HG03175 (cell line): ENCODE data around the gene ADGRA1.

Experiments used
- ATAC-seq: cut with Tn5 transposase; IDR thresholded peaks from one replicate; pipeline ENCODE4 v1.9.1; 2021; ENCODE audit warnings: mild to moderate bottlenecking, moderate library complexity; ENCODE audit not compliant: unreplicated experiment

Gene ADGRA1

GRCh38 chr10:133056001-133056400 is 31.7 kb upstream of the ADGRA1 start:
- no peak for ATAC-seq

GRCh38 chr10:133056651-133057178 is 31.0 kb upstream of the ADGRA1 start:
- no peak for ATAC-seq

- ATAC-seq: no peak
These were observed 29.2 kb upstream of the ADGRA1 start for GRCh38 chr10:133058331-133059092.

- ATAC-seq: no peak
These were observed 28.6 kb upstream of the ADGRA1 start for GRCh38 chr10:133059093-133059470.

GRCh38 chr10:133059571-133059970 is 28.2 kb upstream of the ADGRA1 start:
- ATAC-seq: no peak

- no peak for ATAC-seq
These were observed 27.7 kb upstream of the ADGRA1 start for GRCh38 chr10:133060022-133060421.

- ATAC-seq: no peak
These were observed 27.3 kb upstream of the ADGRA1 start for GRCh38 chr10:133060466-133060865.

- ATAC-seq: no peak
These were observed 26.8 kb upstream of the ADGRA1 start for GRCh38 chr10:133060881-133061280.

GRCh38 chr10:133061296-133062038 is 26.3 kb upstream of the ADGRA1 start:
- no peak for ATAC-seq

- no peak for ATAC-seq
These were observed 25.6 kb upstream of the ADGRA1 start for GRCh38 chr10:133062085-133062484.

- ATAC-seq: no peak
These were observed 25.1 kb upstream of the ADGRA1 start for GRCh38 chr10:133062635-133063034.

- no peak for ATAC-seq
These were observed 20.3 kb upstream of the ADGRA1 start for GRCh38 chr10:133067149-133068105.

GRCh38 chr10:133068111-133069032 is 19.4 kb upstream of the ADGRA1 start:
- no peak for ATAC-seq

GRCh38 chr10:133069033-133069525 is 18.6 kb upstream of the ADGRA1 start:
- no peak for ATAC-seq

GRCh38 chr10:133070405-133070804 is 17.3 kb upstream of the ADGRA1 start:
- no peak for ATAC-seq

- ATAC-seq: no peak
These were observed 16.9 kb upstream of the ADGRA1 start for GRCh38 chr10:133070810-133071209.

GRCh38 chr10:133071733-133072132 is 16.0 kb upstream of the ADGRA1 start:
- ATAC-seq: no peak

GRCh38 chr10:133072196-133072595 is 15.5 kb upstream of the ADGRA1 start:
- no peak for ATAC-seq

GRCh38 chr10:133072720-133073390 is 14.9 kb upstream of the ADGRA1 start:
- ATAC-seq: no peak
